ENCODE measurements around the gene SLC37A4.

DNA sequence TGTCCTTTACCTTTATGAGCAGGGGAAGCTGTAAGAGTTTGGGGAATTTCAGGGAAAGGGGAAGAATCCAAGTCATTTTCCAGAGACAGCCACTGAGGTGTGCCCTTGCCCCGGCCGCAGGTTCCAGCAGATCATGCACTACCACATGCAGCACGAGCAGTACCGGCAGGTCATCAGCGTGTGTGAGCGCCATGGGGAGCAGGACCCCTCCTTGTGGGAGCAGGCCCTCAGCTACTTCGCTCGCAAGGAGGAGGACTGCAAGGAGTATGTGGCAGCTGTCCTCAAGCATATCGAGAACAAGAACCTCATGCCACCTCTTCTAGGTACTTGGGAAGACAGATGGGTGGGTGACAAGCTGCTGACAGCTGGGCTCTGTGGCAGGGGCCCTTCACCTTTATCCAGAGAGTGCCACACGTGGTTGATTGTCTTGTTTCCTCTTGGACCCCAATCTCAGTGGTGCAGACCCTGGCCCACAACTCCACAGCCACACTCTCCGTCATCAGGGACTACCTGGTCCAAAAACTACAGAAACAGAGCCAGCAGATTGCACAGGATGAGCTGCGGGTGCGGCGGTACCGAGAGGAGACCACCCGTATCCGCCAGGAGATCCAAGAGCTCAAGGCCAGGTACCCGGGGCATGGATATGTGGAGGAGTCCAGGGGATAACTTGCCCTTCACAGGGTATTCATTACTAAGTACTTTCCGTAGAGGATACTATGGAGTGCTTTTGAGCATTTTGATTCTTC is 48.2 kb upstream of the SLC37A4 start:
- TF ChIP-seq, protein P1, sequence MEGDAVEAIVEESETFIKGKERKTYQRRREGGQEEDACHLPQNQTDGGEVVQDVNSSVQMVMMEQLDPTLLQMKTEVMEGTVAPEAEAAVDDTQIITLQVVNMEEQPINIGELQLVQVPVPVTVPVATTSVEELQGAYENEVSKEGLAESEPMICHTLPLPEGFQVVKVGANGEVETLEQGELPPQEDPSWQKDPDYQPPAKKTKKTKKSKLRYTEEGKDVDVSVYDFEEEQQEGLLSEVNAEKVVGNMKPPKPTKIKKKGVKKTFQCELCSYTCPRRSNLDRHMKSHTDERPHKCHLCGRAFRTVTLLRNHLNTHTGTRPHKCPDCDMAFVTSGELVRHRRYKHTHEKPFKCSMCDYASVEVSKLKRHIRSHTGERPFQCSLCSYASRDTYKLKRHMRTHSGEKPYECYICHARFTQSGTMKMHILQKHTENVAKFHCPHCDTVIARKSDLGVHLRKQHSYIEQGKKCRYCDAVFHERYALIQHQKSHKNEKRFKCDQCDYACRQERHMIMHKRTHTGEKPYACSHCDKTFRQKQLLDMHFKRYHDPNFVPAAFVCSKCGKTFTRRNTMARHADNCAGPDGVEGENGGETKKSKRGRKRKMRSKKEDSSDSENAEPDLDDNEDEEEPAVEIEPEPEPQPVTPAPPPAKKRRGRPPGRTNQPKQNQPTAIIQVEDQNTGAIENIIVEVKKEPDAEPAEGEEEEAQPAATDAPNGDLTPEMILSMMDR (IDR thresholded peaks at IDR 0.05; ENCODE audit: poor library complexity, severe bottlenecking): no peak
- TF ChIP-seq SMC3 (conservative IDR thresholded peaks at IDR 0.05; ENCODE audit: poor library complexity): no peak
- TF ChIP-seq, protein P2, sequence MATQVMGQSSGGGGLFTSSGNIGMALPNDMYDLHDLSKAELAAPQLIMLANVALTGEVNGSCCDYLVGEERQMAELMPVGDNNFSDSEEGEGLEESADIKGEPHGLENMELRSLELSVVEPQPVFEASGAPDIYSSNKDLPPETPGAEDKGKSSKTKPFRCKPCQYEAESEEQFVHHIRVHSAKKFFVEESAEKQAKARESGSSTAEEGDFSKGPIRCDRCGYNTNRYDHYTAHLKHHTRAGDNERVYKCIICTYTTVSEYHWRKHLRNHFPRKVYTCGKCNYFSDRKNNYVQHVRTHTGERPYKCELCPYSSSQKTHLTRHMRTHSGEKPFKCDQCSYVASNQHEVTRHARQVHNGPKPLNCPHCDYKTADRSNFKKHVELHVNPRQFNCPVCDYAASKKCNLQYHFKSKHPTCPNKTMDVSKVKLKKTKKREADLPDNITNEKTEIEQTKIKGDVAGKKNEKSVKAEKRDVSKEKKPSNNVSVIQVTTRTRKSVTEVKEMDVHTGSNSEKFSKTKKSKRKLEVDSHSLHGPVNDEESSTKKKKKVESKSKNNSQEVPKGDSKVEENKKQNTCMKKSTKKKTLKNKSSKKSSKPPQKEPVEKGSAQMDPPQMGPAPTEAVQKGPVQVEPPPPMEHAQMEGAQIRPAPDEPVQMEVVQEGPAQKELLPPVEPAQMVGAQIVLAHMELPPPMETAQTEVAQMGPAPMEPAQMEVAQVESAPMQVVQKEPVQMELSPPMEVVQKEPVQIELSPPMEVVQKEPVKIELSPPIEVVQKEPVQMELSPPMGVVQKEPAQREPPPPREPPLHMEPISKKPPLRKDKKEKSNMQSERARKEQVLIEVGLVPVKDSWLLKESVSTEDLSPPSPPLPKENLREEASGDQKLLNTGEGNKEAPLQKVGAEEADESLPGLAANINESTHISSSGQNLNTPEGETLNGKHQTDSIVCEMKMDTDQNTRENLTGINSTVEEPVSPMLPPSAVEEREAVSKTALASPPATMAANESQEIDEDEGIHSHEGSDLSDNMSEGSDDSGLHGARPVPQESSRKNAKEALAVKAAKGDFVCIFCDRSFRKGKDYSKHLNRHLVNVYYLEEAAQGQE (IDR thresholded peaks at IDR 0.05; ENCODE audit: borderline replicate concordance): no peak

All from neural cell (in vitro differentiated cells).